ENCODE data around the gene FBXO22.
"Not testable (repeated sequence)": the region's sequence is repeated elsewhere in the genome, so short reads cannot be mapped to it uniquely, and the experiment has no call there.

Gene FBXO22

GRCh38 chr15:75903331-75904239 is at the start of gene FBXO22:
Gene FBXO22 (plus strand): TSS chr15:75903878. CDS start chr15:75903964, 86 bp downstream.
- peak; percentile 90 for FAIRE-seq
- peak; percentile 94 for DNase-seq (ENCODE audit: low spot score)

GRCh38 chr15:75857886-75858285 is 45.8 kb upstream of the FBXO22 start:
- DNase-seq (ENCODE audit: low spot score): no peak
- no peak for FAIRE-seq

GRCh38 chr15:75861750-75862402 is 41.8 kb upstream of the FBXO22 start:
- DNase-seq (ENCODE audit: low spot score): no peak
- FAIRE-seq: no peak

- FAIRE-seq (no peak), DNase-seq (ENCODE audit: low spot score) (no peak)
Observed at GRCh38 chr15:75862796-75863195, 40.9 kb upstream of the FBXO22 start.

- DNase-seq (ENCODE audit: low spot score) (no peak), FAIRE-seq (no peak)
Observed at GRCh38 chr15:75864213-75865059, 39.2 kb upstream of the FBXO22 start.

GRCh38 chr15:75866045-75866444 is 37.6 kb upstream of the FBXO22 start:
- FAIRE-seq; DNase-seq (ENCODE audit: low spot score): not testable (repeated sequence)

DNA sequence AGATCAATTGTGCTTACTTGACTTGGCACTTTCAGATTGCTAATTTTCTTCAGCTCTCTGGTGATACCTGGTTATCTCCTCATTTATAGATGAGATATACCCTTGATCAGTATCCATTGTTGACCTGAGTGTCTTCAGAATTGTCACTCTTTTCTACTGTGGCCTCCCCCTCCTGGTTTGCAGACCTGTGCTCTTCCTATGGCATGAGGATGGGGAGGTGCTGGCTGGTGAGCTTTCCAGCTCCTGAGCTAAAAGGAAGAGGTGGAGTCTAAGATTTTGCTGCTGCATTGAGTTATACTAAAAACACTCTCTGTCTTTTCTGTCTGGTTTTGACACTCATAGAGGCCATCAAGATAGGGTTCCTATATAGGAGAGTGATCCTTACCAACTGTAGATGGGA is 36.8 kb upstream of the FBXO22 start:
- DNase-seq (ENCODE audit: low spot score): no peak
- no peak for FAIRE-seq

- FAIRE-seq: no peak
Observed at GRCh38 chr15:75867449-75867848, 36.2 kb upstream of the FBXO22 start.

DNA sequence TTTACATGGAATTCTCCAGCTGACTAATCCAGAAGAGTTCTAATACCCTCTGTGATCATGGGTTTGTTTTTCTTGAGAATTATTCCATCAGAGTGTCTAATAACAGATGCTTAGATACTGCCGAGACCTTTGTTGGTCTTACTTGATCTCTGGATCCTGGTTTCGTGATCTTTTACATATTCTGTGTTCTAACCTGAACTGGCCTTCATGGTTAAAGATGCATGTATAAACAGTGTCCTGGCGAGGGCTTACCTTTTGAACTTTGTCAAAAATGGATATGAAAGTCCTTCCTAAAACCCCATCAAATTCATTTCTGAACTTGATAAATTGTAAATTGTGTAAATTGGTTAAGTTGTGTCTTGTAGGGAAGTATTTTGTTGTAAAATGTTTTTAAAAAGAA is 35.7 kb upstream of the FBXO22 start:
- DNase-seq (ENCODE audit: low spot score) (no peak), FAIRE-seq (no peak)

More at GRCh38 chr15:75867449-75867848, 36.2 kb upstream of the FBXO22 start:
- no peak for DNase-seq (ENCODE audit: low spot score)

DNA sequence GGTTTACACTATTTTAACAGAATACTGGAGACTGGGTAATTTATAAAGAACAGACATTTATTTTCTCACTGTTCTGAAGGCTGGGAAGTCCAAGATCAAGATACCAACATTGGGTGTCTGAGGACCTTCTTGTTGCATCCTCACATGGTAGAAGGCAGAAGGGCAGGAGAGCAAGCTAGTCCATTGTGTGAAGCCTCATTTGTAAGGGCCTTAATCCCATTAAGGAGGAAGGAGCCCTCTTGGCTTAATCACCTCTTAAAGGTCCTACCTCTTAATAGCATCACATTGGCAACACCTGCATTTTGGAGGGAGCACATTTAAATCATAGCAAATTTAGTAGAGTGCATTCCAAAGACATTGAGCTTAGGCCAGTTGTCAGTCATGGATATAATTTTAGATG is 34.2 kb upstream of the FBXO22 start:
- FAIRE-seq (no peak), DNase-seq (ENCODE audit: low spot score) (no peak)

DNA sequence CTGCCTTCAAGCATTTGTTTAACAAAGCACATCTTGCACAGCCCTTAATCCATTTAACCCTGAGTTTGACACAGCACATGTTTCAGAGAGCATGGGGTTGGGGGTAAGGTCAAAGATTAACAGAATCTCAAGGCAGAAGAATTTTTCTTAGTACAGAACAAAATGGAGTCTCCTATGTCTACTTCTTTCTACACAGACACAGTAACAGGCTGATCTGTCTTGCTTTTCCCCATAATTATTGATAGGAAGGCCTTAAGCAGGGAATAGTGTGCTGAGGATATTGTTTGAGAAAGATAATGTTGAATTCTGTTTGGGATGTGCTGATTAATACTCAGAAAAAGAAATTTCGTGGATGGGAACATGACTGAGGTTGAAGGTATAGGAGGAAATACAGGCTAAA is 32.1 kb upstream of the FBXO22 start:
- not testable (repeated sequence) for DNase-seq (ENCODE audit: low spot score); FAIRE-seq

- DNase-seq (ENCODE audit: low spot score) (no peak), FAIRE-seq (no peak)
Observed at GRCh38 chr15:75872403-75872990, 31.2 kb upstream of the FBXO22 start.

DNA sequence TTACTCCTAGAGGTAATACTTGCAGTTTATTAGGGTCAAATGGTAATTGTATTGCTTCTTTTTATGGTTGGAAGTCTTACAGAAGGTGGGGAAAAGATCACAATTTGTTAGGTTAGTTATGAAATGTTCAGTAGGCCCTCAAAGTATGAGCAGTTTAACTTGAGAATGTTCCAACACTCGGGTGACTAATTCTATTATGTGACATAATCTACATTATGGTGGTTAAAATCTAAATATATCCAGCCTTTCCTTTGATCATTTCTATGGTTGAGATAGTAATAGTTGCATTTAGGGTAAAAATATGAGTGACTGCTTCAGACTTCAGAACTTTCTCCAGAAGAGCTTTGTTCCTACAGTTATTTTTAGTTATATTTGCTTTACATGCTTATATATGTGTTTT is 19.6 kb upstream of the FBXO22 start:
- DNase-seq (ENCODE audit: low spot score) (no peak), FAIRE-seq (no peak)

- FAIRE-seq (no peak), DNase-seq (ENCODE audit: low spot score) (no peak)
Observed at GRCh38 chr15:75887178-75887577, 16.5 kb upstream of the FBXO22 start.

DNA sequence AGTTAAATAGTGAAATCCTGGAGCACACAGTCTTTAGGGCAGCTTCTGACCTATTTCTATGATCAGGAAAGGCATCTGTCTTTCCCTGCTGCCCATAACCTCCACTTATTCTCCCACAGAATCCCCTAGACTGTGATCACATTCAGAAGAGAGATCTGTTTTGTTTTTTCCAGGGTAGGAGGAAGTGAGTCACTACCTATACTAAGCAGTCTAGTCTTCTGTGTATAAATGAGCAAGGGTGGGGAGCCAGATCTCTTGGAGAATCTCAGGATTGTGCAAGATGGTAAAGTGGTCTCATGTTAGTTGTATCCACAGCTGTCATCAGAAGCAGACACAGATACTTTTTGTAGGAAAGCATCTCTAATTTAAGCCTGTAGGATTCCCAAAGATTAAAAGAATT is 11.8 kb upstream of the FBXO22 start:
- DNase-seq (ENCODE audit: low spot score) (peak; percentile 13), FAIRE-seq (no peak)

- DNase-seq (ENCODE audit: low spot score) (no peak), FAIRE-seq (no peak)
Observed at GRCh38 chr15:75895731-75896130, 7.9 kb upstream of the FBXO22 start.

GRCh38 chr15:75900577-75900976 is 3.1 kb upstream of the FBXO22 start:
- FAIRE-seq: no peak
- DNase-seq (ENCODE audit: low spot score): no peak

- FAIRE-seq (no peak), DNase-seq (ENCODE audit: low spot score) (no peak)
Observed at GRCh38 chr15:75902129-75902557, 1.5 kb upstream of the FBXO22 start.

DNA sequence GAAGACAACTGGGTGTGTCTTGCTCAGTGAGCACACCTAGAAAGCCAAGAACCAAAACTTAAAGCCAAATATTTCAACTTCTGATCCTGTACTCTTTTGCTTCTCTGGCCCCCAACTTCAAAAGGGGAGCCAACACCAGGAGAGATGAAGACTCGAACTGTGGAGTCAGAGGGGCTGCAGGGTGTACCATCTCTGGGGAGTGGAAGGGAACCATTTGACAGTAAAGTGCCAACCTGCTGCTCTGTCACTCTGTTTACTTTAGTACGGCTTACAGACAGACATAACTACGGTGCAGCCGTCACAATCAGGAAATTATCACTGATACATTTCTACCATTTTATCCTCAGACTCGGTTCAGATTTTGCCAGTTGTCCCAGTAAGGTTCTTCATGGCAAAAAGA is 1.6 kb downstream of the FBXO22 start:
- FAIRE-seq: no peak
- no peak for DNase-seq (ENCODE audit: low spot score)

- DNase-seq (ENCODE audit: low spot score); FAIRE-seq: not testable (repeated sequence)
Observed at GRCh38 chr15:75910355-75910754, 6.7 kb downstream of the FBXO22 start.

DNA sequence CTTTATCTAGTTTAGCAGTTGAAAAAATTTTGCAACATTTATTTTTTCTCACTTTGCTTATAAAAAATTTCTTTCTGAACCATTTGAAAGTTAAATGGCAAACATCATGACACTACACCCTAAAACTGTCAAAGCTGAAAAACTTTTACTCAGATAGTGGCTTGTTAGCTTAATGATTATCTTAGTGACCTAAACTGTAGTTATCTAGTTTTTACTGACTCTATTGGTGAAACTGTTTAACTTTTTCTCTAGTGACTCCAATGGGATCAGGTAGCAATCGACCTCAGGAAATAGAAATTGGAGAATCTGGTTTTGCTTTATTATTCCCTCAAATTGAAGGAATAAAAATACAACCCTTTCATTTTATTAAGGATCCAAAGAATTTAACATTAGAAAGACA is 13.3 kb downstream of the FBXO22 start:
- DNase-seq (ENCODE audit: low spot score): no peak
- FAIRE-seq: no peak

Measured in urothelium cell line (cell line).